SHP77 treated with DMSO at 0.1 percent for 48 hours (cell line): ENCODE data around the gene INSIG1.

Experiments
- DNase-seq: peaks from one replicate; lab custom pipeline; 2025; lab: John Stamatoyannopoulos, UW

Gene INSIG1

DNA sequence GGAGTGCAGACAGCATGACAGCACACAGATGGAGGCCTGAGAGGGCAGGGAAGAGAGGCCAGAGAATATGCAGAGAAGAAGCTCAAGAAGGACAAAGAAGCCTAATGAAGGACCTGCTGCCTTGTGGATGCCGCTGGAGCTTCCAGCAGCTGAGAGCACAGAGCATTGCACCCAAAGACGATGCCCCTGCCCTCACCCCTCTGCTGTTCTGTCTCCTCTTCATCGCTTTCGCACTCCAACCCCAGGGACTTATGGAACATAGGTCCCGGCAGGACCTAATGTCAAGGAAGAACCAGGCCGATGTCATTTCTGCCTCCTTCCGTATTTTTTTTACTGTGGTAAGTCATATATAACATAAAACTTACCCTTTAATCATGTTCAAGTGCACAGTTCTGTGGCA lies 12.3 kb upstream of the INSIG1 start:
- no peak for DNase-seq

- no peak for DNase-seq
Observed at GRCh38 chr7:155285833-155286232, 11.8 kb upstream of the INSIG1 start.

- no peak for DNase-seq
Observed at GRCh38 chr7:155286686-155287085, 11.0 kb upstream of the INSIG1 start.

GRCh38 chr7:155287284-155287935 lies 10.3 kb upstream of the INSIG1 start:
- DNase-seq = no peak

- DNase-seq = no peak
Observed at GRCh38 chr7:155288055-155288454, 9.6 kb upstream of the INSIG1 start.

DNA sequence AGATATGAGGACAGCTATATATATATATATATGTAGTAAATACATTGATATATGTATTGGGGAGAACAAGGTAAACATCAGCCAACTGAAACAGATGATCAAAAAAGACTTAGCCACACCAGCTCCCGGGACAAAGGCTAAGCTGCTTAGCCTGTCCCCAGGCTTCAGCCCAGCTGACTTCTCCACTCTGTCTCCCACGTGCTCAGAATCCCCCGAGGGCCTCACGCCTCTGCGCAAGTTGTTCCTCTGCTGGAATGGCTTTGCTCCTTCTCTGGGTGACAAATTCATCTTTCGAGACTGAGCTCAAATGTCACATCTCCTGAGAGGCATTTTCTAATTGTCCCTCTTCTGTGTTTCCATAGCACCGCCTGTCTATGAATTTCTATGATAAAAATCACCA lies 8.6 kb upstream of the INSIG1 start:
- no peak for DNase-seq

DNA sequence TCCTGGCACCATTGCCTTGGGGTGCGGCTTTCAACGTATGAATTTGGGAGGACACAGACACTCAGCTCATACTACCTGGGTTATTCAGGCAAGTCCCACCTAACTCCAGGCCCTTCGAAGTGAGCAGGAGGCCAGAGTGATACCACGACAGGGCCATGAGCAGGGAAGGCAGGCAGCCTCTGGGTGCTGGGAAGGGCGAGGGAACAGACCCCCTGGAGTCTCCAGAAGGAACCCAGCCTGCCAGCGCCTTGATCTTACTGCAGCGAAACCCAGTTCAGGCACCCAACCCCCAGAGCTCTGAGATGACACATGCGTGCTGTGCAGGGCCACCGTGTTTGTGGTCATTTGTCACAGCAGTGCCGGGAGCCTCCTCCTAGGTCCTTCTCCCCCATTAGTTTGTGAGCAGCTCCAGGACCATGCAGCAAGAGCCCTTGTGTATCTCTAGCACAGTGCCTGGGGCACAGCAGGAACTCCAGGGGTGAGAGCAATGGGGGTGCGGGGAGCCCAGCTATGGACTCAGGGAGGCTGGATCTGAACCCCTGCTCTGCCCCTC lies 7.7 kb upstream of the INSIG1 start:
- no peak for DNase-seq

DNA sequence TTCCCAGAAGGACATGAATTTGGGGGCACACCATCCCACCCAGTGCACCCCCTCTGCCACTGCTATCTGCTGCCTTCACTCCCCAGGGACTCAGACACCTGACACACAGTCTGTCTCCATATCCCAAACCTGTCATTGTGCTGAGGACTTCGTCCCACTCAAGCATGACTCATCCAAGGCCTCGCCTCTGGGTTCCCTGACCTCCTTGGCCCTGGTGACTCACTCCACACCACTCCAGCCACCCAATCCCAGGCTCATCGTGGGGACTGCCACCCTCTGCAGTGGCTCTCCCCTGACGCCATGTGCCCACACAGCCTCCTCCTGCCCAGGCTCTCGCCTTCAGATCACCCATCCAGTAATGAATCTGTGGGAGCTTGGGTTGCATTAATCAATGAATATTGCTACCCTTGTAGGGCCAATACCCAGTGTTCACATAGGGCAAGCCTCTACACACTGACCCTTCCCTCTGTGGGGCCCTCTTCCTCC lies 6.6 kb upstream of the INSIG1 start:
- DNase-seq = no peak

DNA sequence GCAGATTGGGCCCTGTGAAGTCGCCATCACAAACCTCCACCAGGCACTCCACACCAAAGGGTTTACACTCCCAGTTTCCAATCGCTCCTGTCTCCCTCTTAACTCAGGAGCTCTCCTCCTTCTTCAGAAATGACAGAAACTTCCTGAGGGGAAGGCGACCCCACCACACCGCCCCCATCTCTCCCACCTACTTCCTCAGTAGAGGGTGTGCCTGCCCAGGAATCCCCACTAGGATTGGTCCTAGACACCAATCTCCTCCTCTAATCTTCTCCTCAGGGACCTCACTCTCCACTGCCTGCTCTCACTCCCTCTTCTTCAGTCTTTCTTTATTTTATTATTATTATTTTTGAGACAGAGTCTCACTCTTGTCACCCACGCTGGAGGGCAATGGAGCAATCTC lies 5.9 kb upstream of the INSIG1 start:
- no peak for DNase-seq

- no peak for DNase-seq
Observed at GRCh38 chr7:155292680-155293226, 4.9 kb upstream of the INSIG1 start.

DNA sequence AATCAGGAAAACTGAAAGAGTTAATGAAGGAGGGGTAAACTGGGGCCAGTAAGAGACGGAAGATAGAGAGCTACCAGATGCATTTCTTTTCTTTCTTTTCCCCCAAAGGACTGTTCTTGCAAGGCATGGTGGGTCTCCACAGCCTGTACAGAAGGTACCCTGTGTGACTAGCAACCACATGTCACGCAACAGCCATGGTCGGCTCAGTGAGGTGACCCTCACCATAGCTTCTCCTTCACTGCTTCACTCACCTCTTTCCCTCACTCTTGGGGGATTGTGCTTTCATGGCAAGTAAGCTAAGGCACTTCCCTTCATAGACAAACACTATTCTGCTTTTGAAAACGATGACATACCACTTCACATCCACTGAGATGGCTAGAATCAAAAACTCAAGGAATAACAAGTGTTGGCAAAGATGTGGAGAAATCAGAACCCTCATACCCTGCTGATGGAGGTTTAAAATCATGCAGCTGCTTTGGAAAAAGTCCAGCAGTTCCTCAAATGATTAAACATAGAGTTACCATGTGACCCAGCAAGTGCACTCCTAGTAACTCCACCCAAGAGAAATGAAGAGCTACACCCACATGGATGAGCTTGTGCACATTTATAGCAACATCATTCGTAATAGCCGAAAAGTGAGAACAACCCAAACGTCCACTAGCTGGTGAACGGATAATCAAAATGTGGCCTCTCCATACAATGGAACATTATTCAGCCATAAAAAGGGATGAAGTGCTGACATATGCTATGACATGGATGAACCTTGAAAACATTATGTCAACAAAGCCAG lies 3.8 kb upstream of the INSIG1 start:
- no peak for DNase-seq

DNA sequence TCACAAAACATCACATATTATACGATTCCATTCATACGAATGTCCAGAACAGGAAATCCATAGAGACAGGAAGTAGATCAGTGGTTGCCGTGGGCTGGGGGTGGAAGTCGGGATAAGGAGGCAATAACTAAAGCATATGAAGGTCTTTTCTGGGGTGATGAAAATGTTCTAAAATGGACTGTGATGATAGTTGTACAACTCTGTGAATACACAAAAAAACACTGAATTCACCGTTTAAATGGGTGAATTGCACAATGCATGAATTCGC lies 3.2 kb upstream of the INSIG1 start:
- DNase-seq = no peak

GRCh38 chr7:155295511-155295910 lies 2.2 kb upstream of the INSIG1 start:
- DNase-seq = no peak

DNA sequence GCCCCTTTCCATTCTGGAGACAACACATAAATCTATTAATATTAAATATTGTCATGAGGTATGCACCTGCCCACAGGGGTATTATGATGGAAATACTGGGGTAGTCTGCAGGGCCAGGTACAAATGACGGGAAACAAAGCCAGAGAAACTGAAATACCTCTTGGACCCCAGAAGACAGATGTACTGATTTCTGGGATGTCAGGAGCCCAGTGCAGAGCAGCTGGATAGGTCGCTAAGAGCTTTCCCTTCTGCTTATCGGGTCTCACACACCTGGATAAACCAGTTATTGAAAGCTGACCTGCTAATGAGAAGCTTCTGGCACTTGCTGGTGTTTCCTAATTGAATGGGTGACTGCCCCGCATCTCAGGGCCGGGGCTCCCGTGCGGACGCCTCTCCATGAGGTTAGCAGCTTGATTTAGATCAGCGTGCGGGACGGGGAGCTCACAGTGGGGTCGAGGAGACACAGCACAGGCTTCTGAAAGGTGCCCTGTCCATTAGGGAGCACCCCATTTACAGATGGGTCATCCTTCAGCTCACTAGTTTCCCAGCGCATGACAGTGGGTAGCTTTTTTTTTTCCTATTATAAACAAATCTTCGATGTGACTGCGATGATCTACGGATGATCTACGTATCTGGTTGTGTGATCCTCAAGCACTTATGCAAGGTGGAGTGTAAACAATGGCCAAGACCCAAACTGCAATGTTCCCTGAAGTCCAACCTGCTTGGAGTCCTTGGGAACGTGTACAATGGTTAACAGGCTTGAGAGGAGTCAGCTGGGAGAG lies 1.5 kb upstream of the INSIG1 start:
- no peak for DNase-seq

- DNase-seq = peak; percentile 16
Observed at GRCh38 chr7:155296788-155297516, 726 bp upstream of the INSIG1 start.

DNA sequence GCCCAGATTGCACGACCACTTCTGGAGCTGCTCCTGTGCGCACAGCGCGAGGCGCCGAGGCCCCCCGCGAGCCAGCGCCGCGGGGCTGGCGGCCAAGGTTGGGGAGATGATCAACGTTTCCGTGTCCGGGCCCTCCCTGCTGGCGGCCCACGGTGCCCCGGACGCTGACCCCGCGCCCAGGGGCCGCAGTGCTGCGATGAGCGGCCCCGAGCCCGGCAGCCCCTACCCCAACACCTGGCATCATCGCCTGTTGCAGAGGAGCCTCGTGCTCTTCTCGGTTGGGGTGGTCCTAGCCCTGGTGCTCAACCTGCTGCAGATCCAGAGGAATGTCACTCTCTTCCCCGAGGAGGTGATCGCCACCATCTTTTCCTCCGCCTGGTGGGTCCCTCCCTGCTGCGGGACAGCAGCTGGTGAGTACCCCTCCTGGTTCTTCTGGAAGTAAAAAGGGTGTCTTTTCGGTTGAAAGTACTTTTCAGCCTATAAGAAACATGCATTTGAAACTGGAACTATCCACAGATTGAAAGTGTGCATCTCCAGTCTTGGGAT lies 683 bp downstream of the INSIG1 start:
- DNase-seq = no peak

GRCh38 chr7:155298834-155299534 lies 1.3 kb downstream of the INSIG1 start:
- peak; percentile 88 for DNase-seq

- no peak for DNase-seq
Observed at GRCh38 chr7:155299535-155300202, 2.0 kb downstream of the INSIG1 start.

GRCh38 chr7:155300641-155301452 lies 3.2 kb downstream of the INSIG1 start:
- DNase-seq = no peak
